Stimulated activated CD4-positive, alpha-beta T cell treated with anti-CD3 and anti-CD28 coated beads, Interleukin-1b, Interleukin-23, amount 100 ng/mL, for 48 hours (primary cell): ENCODE measurements around the gene GIMAP8.
"Not testable (repeated sequence)": the region's sequence is repeated elsewhere in the genome, so short reads cannot be mapped to it uniquely, and the experiment has no call there.

Source experiments
- DNase-seq: peaks from one replicate; pipeline ENCODE4 v3.0.0-alpha.2; 2020

GIMAP8 gene

DNA sequence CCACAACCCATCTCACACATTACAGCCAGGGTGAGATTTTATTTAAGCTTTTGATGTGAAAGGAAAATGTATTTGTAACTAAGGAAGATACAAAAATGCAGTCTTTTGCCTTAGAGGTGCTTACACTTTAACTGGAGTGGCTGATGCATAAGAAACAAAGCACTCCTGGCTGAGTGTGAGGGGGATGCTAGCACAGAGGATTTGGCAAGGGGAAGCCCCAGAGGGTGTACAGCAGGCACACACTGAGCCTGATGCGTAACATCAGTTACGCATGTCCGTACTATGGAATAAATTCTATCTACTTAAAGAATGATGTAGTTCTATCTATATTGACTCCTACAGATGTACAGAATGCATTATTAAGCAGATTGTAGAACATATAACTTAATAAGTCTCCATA, 17.8 kb downstream of the GIMAP8 start:
- DNase-seq = no peak

DNA sequence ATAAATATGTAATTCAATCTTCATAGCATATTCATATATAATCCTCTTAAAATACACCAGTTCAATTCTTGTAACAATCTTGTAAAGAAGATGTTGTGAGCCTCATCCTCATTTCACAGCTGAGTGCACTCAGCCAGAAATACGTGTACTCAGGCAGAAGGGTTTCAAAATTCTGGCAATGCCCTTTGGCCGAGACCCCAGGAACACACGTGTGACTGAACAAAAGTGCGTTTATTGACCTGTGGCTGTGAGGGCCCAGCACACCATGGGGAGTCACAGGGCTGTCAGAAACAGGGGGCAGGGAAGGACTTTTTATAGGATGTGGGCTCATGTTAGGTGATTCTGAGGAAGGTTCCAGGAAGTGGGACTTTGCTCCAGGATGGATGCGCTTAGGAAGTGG, 21.5 kb downstream of the GIMAP8 start:
- no peak for DNase-seq

- DNase-seq = no peak
Measured at GRCh38 chr7:150473902-150474301, 23.5 kb downstream of the GIMAP8 start.

- no peak for DNase-seq
Measured at GRCh38 chr7:150476285-150476684, 25.9 kb downstream of the GIMAP8 start.

DNA sequence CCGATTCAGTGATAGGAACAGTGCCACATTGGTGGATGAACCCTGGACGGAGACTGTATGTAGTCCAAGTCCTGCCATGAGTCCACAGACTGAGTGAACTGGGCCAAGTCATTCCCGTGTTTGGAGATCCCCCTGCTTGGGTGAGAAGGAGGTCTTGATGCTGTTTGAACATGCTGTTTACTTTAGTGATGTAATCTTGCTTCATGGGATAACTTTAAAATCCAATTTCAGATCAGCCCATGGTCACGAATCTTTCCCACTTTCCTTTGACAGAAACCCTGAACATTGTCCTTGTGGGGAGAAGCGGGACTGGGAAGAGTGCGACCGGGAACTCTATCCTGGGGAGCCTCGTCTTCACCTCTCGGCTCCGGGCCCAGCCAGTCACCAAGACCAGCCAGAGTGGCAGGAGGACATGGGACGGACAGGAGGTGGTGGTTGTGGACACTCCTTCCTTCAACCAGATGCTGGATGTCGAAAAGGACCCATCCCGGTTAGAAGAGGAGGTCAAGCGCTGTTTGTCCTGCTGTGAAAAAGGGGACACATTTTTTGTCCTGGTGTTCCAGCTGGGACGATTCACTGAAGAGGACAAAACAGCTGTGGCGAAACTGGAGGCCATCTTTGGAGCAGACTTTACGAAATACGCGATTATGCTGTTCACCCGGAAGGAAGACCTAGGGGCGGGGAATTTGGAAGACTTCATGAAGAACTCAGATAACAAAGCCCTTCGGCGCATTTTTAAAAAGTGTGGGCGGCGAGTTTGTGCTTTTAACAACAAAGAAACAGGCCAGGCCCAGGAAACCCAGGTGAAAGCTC, 26.6 kb downstream of the GIMAP8 start:
- peak; percentile 48 for DNase-seq

DNA sequence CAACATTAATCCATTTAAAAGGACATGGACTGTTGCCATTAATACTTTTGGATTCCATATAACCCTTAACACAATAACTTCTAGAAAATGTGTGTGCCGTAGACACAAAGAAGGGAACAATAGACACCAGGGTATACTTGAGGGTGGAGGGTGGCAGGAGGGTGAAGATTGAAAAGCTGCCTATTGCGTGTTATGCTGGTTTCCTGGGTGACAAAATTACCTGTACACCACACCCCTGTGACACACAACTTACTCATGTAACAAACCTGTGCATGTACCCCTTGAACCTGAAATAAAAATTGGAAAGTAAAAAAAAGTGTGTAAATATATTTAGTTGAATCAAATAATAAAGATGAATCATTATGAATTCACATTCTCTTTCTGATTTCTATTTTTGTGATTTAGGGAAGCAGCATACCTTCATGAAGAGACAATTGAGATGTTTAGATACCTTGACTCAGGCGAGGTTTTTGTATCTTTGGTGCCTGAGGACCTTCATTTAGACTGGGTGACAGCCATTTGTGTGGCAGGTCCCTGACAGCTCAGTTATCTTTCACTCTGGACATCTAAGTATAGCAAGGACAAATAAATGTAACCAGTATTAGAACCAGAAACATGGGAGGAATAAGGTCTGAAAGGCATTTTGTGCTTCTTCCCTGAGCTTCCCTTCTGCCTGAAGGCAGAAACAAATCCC, 28.7 kb downstream of the GIMAP8 start:
- DNase-seq = no peak

- DNase-seq = no peak
Measured at GRCh38 chr7:150481186-150481920, 30.9 kb downstream of the GIMAP8 start.

- no peak for DNase-seq
Measured at GRCh38 chr7:150481922-150482321, 31.5 kb downstream of the GIMAP8 start.

GRCh38 chr7:150483514-150483913, 33.1 kb downstream of the GIMAP8 start:
- not testable (repeated sequence) for DNase-seq

- DNase-seq = not testable (repeated sequence)
Measured at GRCh38 chr7:150484071-150484470, 33.6 kb downstream of the GIMAP8 start.

DNA sequence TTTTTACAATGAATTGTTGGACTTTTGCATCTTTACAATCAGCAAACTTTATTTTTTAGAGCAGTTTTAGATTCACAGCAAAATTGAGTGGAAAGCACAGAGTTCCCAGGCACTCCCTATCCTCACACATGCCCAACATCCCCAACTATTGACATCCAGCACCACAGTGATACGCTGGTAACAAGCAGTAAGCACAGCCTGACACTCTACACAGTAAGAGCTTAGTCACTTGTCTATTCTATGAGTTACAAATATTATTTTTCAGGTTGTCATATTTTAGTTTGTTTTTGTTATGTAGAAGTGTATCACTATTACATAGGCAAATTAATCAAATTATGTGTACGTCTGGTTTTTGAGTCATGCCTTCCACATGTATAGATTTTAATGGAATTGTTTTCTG, 37.2 kb downstream of the GIMAP8 start:
- no peak for DNase-seq

GRCh38 chr7:150489782-150490181, 39.4 kb downstream of the GIMAP8 start:
- no peak for DNase-seq

GRCh38 chr7:150493442-150493841, 43.0 kb downstream of the GIMAP8 start:
- not testable (repeated sequence) for DNase-seq

- no peak for DNase-seq
Measured at GRCh38 chr7:150502519-150502918, 52.1 kb downstream of the GIMAP8 start.

GRCh38 chr7:150503155-150503554, 52.7 kb downstream of the GIMAP8 start:
- DNase-seq = no peak

GRCh38 chr7:150503581-150503980, 53.2 kb downstream of the GIMAP8 start:
- DNase-seq = peak; percentile 38

- DNase-seq = no peak
Measured at GRCh38 chr7:150507947-150508602, 57.6 kb downstream of the GIMAP8 start.

GRCh38 chr7:150511048-150511447, 60.6 kb downstream of the GIMAP8 start:
- no peak for DNase-seq

DNA sequence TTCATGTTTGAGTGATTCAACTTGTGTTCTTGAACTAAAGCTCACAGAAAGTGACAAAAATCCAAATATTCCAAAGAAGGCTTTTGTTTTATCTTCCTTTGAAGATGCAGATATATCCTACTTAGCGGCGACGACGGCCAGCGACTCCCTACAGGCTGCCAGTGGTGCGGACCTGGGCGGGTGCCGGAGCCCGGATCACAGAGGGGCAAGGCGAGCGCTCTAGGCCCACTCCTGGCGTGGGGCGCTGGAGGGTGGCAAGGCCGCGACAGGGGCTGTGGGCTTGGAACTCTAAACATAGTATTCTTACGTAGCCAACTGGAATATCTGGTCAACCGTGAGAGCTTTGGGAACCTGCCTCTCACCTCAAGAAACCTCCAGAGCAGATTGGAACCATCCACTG, 63.3 kb downstream of the GIMAP8 start:
- no peak for DNase-seq

DNA sequence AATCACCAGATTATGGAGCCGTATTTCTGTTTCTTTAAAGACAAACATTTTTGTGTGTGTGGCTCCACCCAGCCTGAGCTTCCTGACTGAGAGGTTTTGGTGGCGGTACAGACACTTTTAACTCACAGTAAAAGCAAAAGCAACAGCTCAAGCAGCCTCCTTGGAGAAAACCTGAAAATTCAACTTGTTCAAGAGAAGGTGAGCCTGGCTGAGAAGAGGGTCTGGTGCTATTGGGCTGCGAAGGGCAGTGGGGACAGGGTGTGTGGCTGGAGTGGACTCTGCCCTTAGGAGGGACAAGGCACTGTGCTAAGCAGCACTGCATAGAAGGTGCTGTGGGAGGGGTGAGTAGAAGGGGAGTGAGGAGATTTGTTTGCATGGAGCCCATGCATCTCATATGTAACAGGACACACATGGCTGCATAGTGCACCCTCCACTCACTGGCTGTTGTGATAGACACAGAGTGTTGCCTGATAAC, 64.4 kb downstream of the GIMAP8 start, which contains the start of gene GIMAP7:
Gene GIMAP7 (plus strand): TSS at position 125 of the 475 bp plus-strand sequence. CDS start 5,103 bp downstream, outside the sequence.
- DNase-seq = peak; percentile 53

GRCh38 chr7:150515248-150516147, 65.1 kb downstream of the GIMAP8 start:
- DNase-seq = no peak
